Germinal center (tissue), 1 donor: ENCODE data around the gene CDH11.

ENCODE experiments used
- DNase-seq: peaks from one replicate; pipeline ENCODE4 v3.0.0; 2012; ENCODE audit warnings: mixed read lengths, low spot score

The CDH11 gene

DNA sequence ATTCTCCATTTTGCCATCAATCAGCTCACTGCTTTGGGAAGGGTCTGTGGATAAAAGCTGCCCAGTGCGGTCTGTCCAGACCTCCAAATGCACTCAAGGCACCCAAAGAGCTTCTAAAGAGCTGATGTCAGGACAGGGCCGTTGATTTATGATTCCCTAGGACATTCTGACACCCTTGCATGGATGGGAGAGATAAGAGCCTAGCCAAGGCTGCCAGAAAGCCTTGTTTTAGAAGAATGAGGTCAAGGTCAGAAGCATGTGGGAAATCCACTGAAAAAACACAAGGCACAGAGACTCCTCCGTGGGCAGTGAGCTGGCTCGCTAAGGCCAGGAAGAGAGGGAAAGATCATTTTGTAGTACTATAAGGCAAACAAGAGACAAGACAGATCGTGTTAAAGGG is 214.0 kb downstream of the CDH11 start:
- no peak for DNase-seq

DNA sequence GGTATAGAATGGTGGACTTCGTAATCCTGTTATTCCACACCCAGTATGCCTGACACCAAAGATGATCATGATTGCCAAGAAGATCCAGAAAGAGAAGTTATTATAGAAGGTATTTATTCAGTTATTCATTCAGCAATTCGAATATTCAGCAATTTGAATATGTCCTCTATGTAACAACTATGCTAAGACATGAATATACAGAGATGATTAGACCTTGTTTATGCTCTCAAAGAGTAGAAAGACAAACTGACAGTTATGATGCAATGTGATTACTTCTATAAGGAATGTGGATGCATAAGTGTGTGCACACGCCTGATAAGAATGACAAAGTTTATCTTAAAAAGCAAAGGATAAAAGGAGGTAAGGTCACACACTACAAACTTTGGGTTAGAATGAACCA is 218.1 kb downstream of the CDH11 start:
- DNase-seq: no peak

DNA sequence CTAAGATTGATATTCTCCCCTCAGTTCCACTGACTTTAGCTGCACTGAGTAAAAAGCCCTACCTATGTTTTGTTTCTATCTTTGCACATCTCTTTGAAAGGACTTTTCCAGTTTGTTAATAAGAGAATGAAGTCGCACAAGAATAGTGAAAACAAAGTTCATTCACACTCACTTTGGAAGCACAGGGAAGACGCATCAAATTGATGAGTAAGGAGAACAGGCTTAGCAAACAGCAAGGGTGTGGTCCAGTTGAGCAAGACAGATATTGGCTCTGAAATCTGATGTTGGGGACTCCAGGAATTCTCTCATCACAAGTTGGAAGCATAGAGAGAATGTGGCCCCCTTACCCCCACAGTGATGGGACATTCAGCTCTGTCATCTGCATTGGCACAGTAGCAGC is 221.3 kb downstream of the CDH11 start:
- DNase-seq: no peak

DNA sequence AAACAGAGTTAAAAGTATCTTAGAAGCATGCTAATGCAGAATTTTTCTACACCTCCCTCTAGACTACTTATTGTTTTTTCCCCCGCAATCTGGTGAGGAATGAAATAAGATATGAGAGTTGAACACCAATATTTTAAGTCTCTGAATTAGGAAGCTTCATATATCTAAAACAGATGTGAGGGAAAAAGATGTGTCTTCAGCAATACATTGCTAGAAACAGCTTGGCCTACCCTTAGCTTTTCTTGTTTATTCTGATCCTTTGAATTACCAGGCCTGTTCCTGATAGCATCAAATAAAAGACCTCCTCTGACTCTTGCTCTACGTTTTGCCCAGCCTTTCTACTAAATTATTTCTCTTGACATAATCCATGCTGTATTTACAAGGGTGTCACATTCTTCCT is 221.8 kb downstream of the CDH11 start:
- no peak for DNase-seq

DNA sequence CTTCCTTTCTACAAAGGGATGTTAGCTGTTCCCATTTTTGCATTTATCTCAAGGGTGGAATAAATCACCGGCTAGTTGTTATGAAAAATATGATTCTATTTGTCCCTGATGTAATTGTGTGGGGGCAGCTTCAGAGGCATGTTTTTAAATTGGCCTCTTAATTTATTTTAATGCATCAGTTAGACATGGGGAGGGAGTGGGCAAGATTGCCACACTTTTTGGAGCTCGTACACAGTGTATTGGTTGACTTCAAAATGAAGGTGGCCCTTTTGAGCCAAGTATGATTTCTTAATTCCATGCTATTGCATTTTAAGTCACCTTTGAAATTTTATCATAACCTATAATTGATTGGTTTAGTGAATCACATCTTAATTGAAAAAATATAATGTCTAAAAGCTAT is 223.7 kb downstream of the CDH11 start:
- no peak for DNase-seq
